ENCODE measurements around the gene PDZD4. TPM values are rescaled to one million over a fixed set of nuclear protein-coding genes. Genes with fewer than 3 reads are reported as not detected.

PDZD4 gene
- total and polyA plus RNA-seq, 8 donors = 2.1 to 11.1 (median 5.2) TPM

DNA sequence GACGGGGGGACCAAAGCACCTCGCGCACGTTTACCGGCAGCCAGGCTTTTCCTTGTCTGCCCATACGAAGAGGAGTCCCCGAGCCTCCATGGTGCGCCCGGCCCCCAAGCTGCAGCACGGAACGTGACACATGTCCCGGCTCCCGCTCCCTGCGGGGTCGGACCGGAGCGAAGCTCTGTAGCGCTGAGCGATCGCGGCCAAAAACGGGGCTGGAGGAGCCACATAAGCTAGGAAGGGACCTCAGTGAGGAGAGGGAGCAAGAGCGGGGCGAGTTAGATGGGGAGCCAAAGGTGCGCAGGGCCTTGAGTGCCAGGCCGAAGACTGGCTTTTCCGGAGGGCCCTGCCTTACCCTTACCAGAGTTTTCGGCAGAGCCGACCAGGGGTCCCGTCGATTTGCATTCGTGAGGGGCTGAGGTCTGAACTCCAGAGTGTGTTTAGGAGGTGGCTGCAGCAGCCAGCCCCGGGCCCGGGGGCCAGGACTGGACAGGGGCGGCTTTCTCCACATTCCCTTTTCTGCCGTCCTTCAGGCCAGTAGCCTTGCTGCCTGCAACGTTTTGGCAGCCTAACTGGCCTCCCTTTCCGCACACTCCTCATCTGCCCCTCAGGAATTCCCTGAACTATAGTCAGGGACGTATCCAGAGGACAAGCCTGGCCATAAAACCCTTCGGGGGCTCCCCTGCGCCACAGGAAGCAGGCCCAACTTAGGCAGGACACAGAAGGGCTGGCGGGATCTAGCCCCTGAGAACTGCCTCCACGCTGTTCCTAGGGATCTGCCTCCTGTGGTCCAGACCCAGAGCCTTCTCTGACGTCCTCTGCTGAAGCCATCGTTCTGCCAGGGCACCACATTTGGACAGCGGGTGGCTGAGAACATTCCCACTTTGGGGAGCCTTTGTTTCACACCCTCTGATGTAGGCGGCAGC is 35.2 kb downstream of the PDZD4 start:
- Histone ChIP-seq H3K9me3 (peaks cover 0 to 50% (median 19%) of the 10 kb centered on the region in 4 donors), H3K27ac (peak overlapping the region; percentile 72 to 95 (median 93)), H3K4me3 (peak overlapping the region; percentile 62 to 75 (median 72)), H3K27me3 (no peaks in the 10 kb centered on the region), H3K36me3 (peaks cover 4 to 39% (median 33%) of the 10 kb centered on the region in 4 donors), H3K4me1 (peaks cover 18 to 50% (median 36%) of the 10 kb centered on the region in 4 donors)
- WGBS, 5 donors = 4 to 44% (median 18%) methylated on average over 12 to 47 of the region's 47 CpGs
- TF ChIP-seq, protein P1, sequence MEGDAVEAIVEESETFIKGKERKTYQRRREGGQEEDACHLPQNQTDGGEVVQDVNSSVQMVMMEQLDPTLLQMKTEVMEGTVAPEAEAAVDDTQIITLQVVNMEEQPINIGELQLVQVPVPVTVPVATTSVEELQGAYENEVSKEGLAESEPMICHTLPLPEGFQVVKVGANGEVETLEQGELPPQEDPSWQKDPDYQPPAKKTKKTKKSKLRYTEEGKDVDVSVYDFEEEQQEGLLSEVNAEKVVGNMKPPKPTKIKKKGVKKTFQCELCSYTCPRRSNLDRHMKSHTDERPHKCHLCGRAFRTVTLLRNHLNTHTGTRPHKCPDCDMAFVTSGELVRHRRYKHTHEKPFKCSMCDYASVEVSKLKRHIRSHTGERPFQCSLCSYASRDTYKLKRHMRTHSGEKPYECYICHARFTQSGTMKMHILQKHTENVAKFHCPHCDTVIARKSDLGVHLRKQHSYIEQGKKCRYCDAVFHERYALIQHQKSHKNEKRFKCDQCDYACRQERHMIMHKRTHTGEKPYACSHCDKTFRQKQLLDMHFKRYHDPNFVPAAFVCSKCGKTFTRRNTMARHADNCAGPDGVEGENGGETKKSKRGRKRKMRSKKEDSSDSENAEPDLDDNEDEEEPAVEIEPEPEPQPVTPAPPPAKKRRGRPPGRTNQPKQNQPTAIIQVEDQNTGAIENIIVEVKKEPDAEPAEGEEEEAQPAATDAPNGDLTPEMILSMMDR (IDR thresholded peaks at IDR 0.05) = no peak
- no peak for TF ChIP-seq EP300 (IDR thresholded peaks at IDR 0.05)
- no peak for TF ChIP-seq POLR2AphosphoS5 (IDR thresholded peaks at IDR 0.05)
- TF ChIP-seq POLR2A (IDR thresholded peaks at IDR 0.05) = no peak
- no peak for DNase-seq
- intact Hi-C loops (cut with DNase I; ENCODE audit: low total_unique reads) = no loop called here

DNA sequence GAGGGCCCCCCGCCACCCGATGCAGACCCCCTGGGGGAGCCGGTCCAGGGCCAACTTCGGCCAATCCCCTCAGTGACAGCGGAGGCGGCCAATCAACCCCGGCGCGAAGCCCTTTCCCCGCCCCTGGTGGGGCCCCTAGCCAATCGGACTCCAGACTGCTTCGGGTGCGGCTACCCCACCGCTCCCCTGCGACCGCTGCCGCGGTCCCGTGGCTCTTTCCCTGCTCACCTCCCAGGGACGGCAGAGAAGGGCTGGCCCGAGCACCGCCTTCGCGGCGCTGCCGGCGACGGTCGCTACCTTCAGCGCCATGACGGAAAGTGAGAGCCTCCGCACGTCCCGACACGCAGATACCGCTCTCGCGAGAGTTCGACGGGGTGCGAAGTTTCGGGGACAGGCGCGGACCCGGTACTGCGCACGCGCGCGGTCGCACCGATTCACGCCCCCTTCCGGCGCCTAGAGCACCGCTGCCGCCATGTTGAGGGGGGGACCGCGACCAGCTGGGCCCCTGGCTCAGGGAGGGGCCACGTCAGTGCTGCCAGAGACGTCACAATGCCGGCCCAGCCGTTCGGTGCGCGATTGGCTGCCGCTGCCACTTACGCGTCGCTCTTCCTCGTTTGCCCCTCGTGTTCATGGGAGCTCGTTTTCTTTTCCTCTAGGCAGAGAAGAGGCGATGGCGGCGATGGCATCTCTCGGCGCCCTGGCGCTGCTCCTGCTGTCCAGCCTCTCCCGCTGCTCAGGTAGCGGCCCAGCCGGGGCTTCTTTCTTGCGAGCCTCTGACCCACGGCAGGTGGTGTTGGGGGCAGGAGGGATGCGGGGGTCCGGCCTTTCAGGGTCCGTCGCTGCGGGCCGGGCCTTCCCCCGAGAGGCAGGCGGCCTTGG is 36.1 kb downstream of the PDZD4 start, which contains the start of the genes IDH3G and SSR4:
IDH3G (minus strand) TSS at position 358 of the 879 bp plus-strand sequence; CDS start at position 309, 49 bp downstream.
SSR4 (plus strand) TSS at position 651 of the 879 bp plus-strand sequence; CDS start at position 671, 20 bp downstream.
- Histone ChIP-seq H3K27ac (peak within 1 kb of the TSS; percentile 92 to 96 (median 94)), H3K27me3 (no peaks in the 10 kb centered on the region), H3K36me3 (peaks cover 8 to 47% (median 40%) of the 10 kb centered on the region in 4 donors), H3K4me1 (peaks cover 18 to 50% (median 36%) of the 10 kb centered on the region in 4 donors), H3K4me3 (peak within 1 kb of the TSS; percentile 62 to 75 (median 72)), H3K9me3 (peaks cover 0 to 50% (median 19%) of the 10 kb centered on the region in 4 donors)
- intact Hi-C loops (cut with DNase I; ENCODE audit: low total_unique reads) = no loop called here
- WGBS, 5 donors = 0 to 29% (median 8%) methylated on average over 10 to 89 of the region's 92 CpGs; no CpG with 5 or more reads in 1 of the 5 donors
- peak; percentile 92 to 98 for DNase-seq
- TF ChIP-seq POLR2AphosphoS5 (IDR thresholded peaks at IDR 0.05) (peak; percentile 20 to 80 (median 61)), EP300 (IDR thresholded peaks at IDR 0.05) (no peak), POLR2A (IDR thresholded peaks at IDR 0.05) (no peak)
- TF ChIP-seq, protein P1 (IDR thresholded peaks at IDR 0.05) = peak in 1 of 7 experiments; percentile 21

DNA sequence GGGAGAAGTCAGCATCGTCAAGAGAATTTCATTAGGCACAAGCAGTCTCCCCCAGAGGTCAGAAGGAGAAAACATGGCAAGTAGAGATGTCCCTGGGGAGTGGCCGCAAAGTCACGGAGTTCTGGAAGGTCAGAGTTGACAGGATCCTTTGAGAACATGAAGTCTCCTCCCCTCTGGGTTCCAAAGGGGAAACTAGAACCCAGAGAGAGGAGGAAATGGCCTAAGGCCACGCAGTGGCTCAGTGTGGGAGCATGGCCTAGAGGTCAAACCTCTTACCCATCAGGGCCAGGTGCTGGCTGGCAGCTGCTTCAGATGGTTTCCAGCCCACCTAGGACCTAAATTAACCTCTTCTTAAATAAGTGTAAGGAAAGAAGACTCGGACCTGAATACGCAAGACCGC is 37.1 kb downstream of the PDZD4 start:
- H3K9me3 ChIP-seq = peaks cover 0 to 44% (median 19%) of the 10 kb centered on the region in 4 donors
- peaks cover 18 to 50% (median 36%) of the 10 kb centered on the region in 4 donors for H3K4me1 ChIP-seq
- peak overlapping the region; percentile 92 to 96 (median 94) for H3K27ac ChIP-seq
- TF ChIP-seq POLR2A (IDR thresholded peaks at IDR 0.05) (no peak), EP300 (IDR thresholded peaks at IDR 0.05) (no peak), POLR2AphosphoS5 (IDR thresholded peaks at IDR 0.05) (no peak)
- TF ChIP-seq, protein P1 (IDR thresholded peaks at IDR 0.05) = no peak
- peak overlapping the region; percentile 62 to 75 (median 72) for H3K4me3 ChIP-seq
- DNase-seq = no peak
- H3K27me3 ChIP-seq = no peaks in the 10 kb centered on the region
- peaks cover 10 to 47% (median 40%) of the 10 kb centered on the region in 4 donors for H3K36me3 ChIP-seq
- WGBS, 5 donors = 8 to 51% (median 10%) methylated on average over 7 of the region's 7 CpGs
- intact Hi-C loops (cut with DNase I; ENCODE audit: low total_unique reads) = no loop called here

All from stomach (tissue), 9 donors.